Neural cell (in vitro differentiated cells): Measurements from ENCODE around the gene HUNK. TPM values are rescaled to one million over a fixed set of nuclear protein-coding genes. Genes with fewer than 3 reads are reported as not detected.

Experiments
- H2AFZ ChIP-seq: fragments of 200-600, 300-800 bp; sonication (generic), shearing (Covaris generic); 2 replicates; pipeline ENCODE4 v1.6.0; 2014; ENCODE audit warnings: low read depth, mild to moderate bottlenecking, antibody characterized with exemption, low read length, moderate library complexity
- H3F3A ChIP-seq: fragments of 200-600 bp; shearing (Covaris generic); 2 replicates; pipeline ENCODE4 v1.6.1; 2016; ENCODE audit warnings: mild to moderate bottlenecking, moderate library complexity, mixed read lengths, antibody characterized with exemption, low read length; ENCODE audit not compliant: insufficient read depth, poor library complexity, severe bottlenecking
- H3K27ac ChIP-seq: fragments of 200-600, 300-800 bp; sonication (generic), shearing (Covaris generic); 2 replicates; pipeline ENCODE4 v1.5.1; 2014; ENCODE audit warnings: mild to moderate bottlenecking, low read length, moderate library complexity
- H3K27me3 ChIP-seq: fragments of 300-800, 200-600 bp; sonication (generic), shearing (Covaris generic); 2 replicates; pipeline ENCODE4 v1.6.0; 2014; ENCODE audit warnings: mild to moderate bottlenecking, low read depth, low read length, moderate library complexity; ENCODE audit not compliant: insufficient read depth
- H3K36me3 ChIP-seq: fragments of 300-800, 200-600 bp; sonication (generic), shearing (Covaris generic); 2 replicates; pipeline ENCODE4 v1.5.1; 2014; ENCODE audit warnings: mild to moderate bottlenecking, antibody characterized with exemption, low read length, moderate library complexity; ENCODE audit not compliant: insufficient read depth
- H3K4me2 ChIP-seq: fragments of 300-800, 200-600 bp; sonication (generic), shearing (Covaris generic); 2 replicates; pipeline ENCODE4 v1.6.0; 2014; ENCODE audit warnings: mild to moderate bottlenecking, low read length
- H3K4me3 ChIP-seq: fragments of 300-800, 200-600 bp; sonication (generic), shearing (Covaris generic); 2 replicates; pipeline ENCODE4 v1.5.1; 2014; ENCODE audit warnings: mild to moderate bottlenecking, low read length, moderate library complexity
- H3K79me2 ChIP-seq: fragments of 200-600 bp; shearing (Covaris generic); replicated peaks from 2 replicates; pipeline ENCODE4 v1.6.0; 2014; ENCODE audit warnings: mild to moderate bottlenecking, low read length, moderate library complexity; ENCODE audit not compliant: insufficient read depth
- H3K9ac ChIP-seq: fragments of 300-800, 200-600 bp; sonication (generic), shearing (Covaris generic); 2 replicates; pipeline ENCODE4 v1.6.1; 2016; ENCODE audit warnings: mild to moderate bottlenecking, low read length, mixed read lengths
- H3K9me2 ChIP-seq: fragments of 200-600 bp; shearing (Covaris generic); 2 replicates; pipeline ENCODE4 v1.6.1; 2016; ENCODE audit warnings: mild to moderate bottlenecking, low read length, mixed read lengths; ENCODE audit not compliant: insufficient read depth
- H3K9me3 ChIP-seq: fragments of 200-600, 300-800 bp; sonication (generic), shearing (Covaris generic); 2 replicates; pipeline ENCODE4 v1.6.1; 2016; ENCODE audit warnings: mild to moderate bottlenecking, mixed run types, low read length, moderate library complexity, mixed read lengths
- H4K20me1 ChIP-seq: fragments of 200-600 bp; shearing (Covaris generic); 2 replicates; pipeline ENCODE4 v1.6.1; 2016; ENCODE audit warnings: mild to moderate bottlenecking, mixed run types; ENCODE audit not compliant: insufficient read depth
- EP300 ChIP-seq: fragments of 450-650 bp; conservative IDR thresholded peaks from 2 replicates; pipeline ENCODE4 v1.6.1; 2014; ENCODE audit warnings: antibody characterized with exemption, mild to moderate bottlenecking, moderate library complexity; ENCODE audit not compliant: poor library complexity, severe bottlenecking
- EZH2 ChIP-seq: fragments of 200-600, 300-800 bp; shearing (Covaris generic), sonication (generic); IDR thresholded peaks from 2 replicates; pipeline ENCODE4 v1.6.1; 2014; ENCODE audit warnings: antibody characterized with exemption, low read length, borderline replicate concordance, mild to moderate bottlenecking; ENCODE audit not compliant: insufficient read depth, poor library complexity, severe bottlenecking
- MXI1 ChIP-seq: fragments of 450-650 bp; conservative IDR thresholded peaks from 2 replicates; pipeline ENCODE4 v1.6.1; 2014; ENCODE audit warnings: antibody characterized with exemption, mild to moderate bottlenecking; ENCODE audit not compliant: poor library complexity, severe bottlenecking
- POLR2AphosphoS5 ChIP-seq: IDR thresholded peaks from 2 replicates; pipeline ENCODE4 v1.6.1; 2012
- RAD21 ChIP-seq: fragments of 450-650 bp; conservative IDR thresholded peaks from 2 replicates; pipeline ENCODE4 v1.6.1; 2014; ENCODE audit warnings: antibody characterized with exemption, mild to moderate bottlenecking, moderate library complexity
- SMC3 ChIP-seq: fragments of 450-650 bp; conservative IDR thresholded peaks from 2 replicates; pipeline ENCODE4 v1.6.1; 2014; ENCODE audit warnings: antibody characterized with exemption, mild to moderate bottlenecking, moderate library complexity; ENCODE audit not compliant: poor library complexity
- TAF1 ChIP-seq: IDR thresholded peaks from 2 replicates; pipeline ENCODE4 v1.6.1; 2012; ENCODE audit warnings: low read depth
- polyA plus RNA-seq: library from polyadenylated mRNA; depleted of rRNA; stranded (reverse); fragments of >200 nt; gene quantifications from 2 replicates; pipeline ENCODE4 v1.2.3, GENCODE V29; 2014
- TF ChIP-seq, protein P1 (sequence below): fragments of 450-650 bp; IDR thresholded peaks from 2 replicates; pipeline ENCODE4 v1.5.1; 2014; ENCODE audit warnings: antibody characterized with exemption, mild to moderate bottlenecking, moderate library complexity; ENCODE audit not compliant: poor library complexity, severe bottlenecking
- TF ChIP-seq, protein P2 (sequence below): IDR thresholded peaks from 2 replicates; pipeline ENCODE4 v1.6.1; 2012; ENCODE audit warnings: borderline replicate concordance

HUNK gene
- polyA plus RNA-seq, 1 donor from 2014 or later, result 9.3 TPM

DNA sequence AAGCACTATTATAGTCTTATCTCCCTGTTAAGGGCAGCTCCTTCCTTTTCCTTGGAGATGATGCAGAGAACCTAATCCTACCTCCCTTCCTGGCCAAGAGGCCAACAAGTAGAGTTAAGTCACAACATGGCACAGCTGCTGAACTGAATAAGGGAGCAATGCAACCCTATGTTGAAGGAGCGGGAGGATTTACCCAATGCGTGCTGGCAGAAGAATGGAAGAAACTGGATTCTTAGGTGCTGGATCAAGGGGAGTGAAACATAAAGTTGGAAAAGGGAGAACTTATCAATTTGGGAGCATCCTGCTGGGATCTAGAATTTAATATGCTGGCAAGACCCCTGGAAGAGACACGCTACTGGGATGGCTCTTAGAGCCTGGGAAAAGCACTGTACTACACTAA is 12.0 kb upstream of the HUNK start:
- Histone ChIP-seq H3K9ac (no peak overlapping the region), H3K79me2 (no peaks in the 10 kb centered on the region), H3K4me3 (no peak overlapping the region), H2AFZ (no peak overlapping the region), H3K9me3 (no peaks in the 10 kb centered on the region), H4K20me1 (no peaks in the 10 kb centered on the region), H3F3A (no peaks in the 10 kb centered on the region), H3K36me3 (no peaks in the 10 kb centered on the region), H3K27ac (no peak overlapping the region), H3K9me2 (no peaks in the 10 kb centered on the region), H3K4me2 (no peak overlapping the region), H3K27me3 (no peaks in the 10 kb centered on the region)
- no peak for TF ChIP-seq MXI1
- TF ChIP-seq, protein P1, sequence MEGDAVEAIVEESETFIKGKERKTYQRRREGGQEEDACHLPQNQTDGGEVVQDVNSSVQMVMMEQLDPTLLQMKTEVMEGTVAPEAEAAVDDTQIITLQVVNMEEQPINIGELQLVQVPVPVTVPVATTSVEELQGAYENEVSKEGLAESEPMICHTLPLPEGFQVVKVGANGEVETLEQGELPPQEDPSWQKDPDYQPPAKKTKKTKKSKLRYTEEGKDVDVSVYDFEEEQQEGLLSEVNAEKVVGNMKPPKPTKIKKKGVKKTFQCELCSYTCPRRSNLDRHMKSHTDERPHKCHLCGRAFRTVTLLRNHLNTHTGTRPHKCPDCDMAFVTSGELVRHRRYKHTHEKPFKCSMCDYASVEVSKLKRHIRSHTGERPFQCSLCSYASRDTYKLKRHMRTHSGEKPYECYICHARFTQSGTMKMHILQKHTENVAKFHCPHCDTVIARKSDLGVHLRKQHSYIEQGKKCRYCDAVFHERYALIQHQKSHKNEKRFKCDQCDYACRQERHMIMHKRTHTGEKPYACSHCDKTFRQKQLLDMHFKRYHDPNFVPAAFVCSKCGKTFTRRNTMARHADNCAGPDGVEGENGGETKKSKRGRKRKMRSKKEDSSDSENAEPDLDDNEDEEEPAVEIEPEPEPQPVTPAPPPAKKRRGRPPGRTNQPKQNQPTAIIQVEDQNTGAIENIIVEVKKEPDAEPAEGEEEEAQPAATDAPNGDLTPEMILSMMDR, result no peak
- TF ChIP-seq POLR2AphosphoS5, result no peak
- TF ChIP-seq TAF1, result no peak
- TF ChIP-seq EZH2, result no peak
- TF ChIP-seq SMC3, result no peak
- no peak for TF ChIP-seq EP300
- TF ChIP-seq, protein P2, sequence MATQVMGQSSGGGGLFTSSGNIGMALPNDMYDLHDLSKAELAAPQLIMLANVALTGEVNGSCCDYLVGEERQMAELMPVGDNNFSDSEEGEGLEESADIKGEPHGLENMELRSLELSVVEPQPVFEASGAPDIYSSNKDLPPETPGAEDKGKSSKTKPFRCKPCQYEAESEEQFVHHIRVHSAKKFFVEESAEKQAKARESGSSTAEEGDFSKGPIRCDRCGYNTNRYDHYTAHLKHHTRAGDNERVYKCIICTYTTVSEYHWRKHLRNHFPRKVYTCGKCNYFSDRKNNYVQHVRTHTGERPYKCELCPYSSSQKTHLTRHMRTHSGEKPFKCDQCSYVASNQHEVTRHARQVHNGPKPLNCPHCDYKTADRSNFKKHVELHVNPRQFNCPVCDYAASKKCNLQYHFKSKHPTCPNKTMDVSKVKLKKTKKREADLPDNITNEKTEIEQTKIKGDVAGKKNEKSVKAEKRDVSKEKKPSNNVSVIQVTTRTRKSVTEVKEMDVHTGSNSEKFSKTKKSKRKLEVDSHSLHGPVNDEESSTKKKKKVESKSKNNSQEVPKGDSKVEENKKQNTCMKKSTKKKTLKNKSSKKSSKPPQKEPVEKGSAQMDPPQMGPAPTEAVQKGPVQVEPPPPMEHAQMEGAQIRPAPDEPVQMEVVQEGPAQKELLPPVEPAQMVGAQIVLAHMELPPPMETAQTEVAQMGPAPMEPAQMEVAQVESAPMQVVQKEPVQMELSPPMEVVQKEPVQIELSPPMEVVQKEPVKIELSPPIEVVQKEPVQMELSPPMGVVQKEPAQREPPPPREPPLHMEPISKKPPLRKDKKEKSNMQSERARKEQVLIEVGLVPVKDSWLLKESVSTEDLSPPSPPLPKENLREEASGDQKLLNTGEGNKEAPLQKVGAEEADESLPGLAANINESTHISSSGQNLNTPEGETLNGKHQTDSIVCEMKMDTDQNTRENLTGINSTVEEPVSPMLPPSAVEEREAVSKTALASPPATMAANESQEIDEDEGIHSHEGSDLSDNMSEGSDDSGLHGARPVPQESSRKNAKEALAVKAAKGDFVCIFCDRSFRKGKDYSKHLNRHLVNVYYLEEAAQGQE, result no peak
- no peak for TF ChIP-seq RAD21

DNA sequence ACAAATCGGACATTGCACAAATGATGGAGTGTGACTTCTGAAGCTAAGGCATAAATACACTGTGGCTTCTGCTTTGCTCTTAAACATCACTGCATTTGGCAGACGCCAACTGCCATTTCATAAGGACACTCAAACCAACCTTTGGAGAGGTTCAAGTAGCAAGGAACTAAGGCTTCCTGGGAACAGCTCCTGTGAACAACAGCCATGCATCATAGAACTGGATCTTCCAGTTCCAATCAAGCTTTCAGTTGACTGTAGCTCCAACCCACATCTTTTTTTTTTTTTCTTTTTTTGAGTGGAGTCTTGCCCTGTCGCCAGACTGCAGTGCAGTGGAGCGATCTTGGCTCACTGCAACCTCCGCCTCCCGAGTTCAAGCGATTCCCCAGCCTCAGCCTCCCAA is 10.7 kb upstream of the HUNK start:
- Histone ChIP-seq H3K36me3 (no peaks in the 10 kb centered on the region), H2AFZ (no peak overlapping the region), H3K79me2 (no peaks in the 10 kb centered on the region), H3K27ac (no peak overlapping the region), H3K4me2 (no peak overlapping the region), H3K4me3 (no peak overlapping the region), H3K27me3 (no peaks in the 10 kb centered on the region), H3K9ac (no peak overlapping the region), H3K9me3 (no peaks in the 10 kb centered on the region), H4K20me1 (no peaks in the 10 kb centered on the region), H3K9me2 (no peaks in the 10 kb centered on the region), H3F3A (no peaks in the 10 kb centered on the region)
- TF ChIP-seq, protein P2, result no peak
- no peak for TF ChIP-seq EZH2
- no peak for TF ChIP-seq RAD21
- no peak for TF ChIP-seq SMC3
- TF ChIP-seq MXI1, result no peak
- no peak for TF ChIP-seq POLR2AphosphoS5
- TF ChIP-seq, protein P1, result no peak
- TF ChIP-seq EP300, result no peak
- no peak for TF ChIP-seq TAF1
